GM12878 (cell line): ENCODE results near the gene APH1B. TPM values are rescaled to one million over a fixed set of nuclear protein-coding genes. Genes with fewer than 3 reads are reported as not detected.

ENCODE experiments used
- ATF3 ChIP-seq: IDR thresholded peaks from 2 replicates; pipeline ENCODE4 v1.6.1; 2011; ENCODE audit warnings: low read depth, mild to moderate bottlenecking, low read length, moderate library complexity, borderline replicate concordance; ENCODE audit errors: extremely low read depth
- BCL11A ChIP-seq: IDR thresholded peaks from 2 replicates; pipeline ENCODE4 v1.6.1; 2011; ENCODE audit warnings: low read depth, low read length
- CEBPB ChIP-seq, 2 experiments: fragments of 150-350 bp in 1 of 2; IDR thresholded peaks; 2 replicates each; pipeline ENCODE4 v1.6.1; 2012 to 2014; ENCODE audit warnings: low read depth in 2 of 2, low read length in 2 of 2, borderline replicate concordance in 1 of 2, inconsistent platforms in 1 of 2
- CTCF ChIP-seq, 3 experiments: IDR thresholded peaks in 2 of 3; conservative IDR thresholded peaks in 1 of 3; 2 replicates each; pipeline ENCODE4 v1.5.1; 2011; ENCODE audit warnings: low read depth in 3 of 3, low read length in 3 of 3, mild to moderate bottlenecking in 3 of 3, control low read depth in 2 of 3, moderate library complexity in 2 of 3, inconsistent platforms in 1 of 3, mixed read lengths in 1 of 3; ENCODE audit not compliant: control insufficient read depth in 2 of 3, insufficient read depth in 1 of 3; ENCODE audit errors: extremely low read depth in 1 of 3
- ELK1 ChIP-seq: IDR thresholded peaks from 2 replicates; pipeline ENCODE4 v1.6.1; 2012; ENCODE audit warnings: low read depth, low read length, improper control_type of control experiment
- FOS ChIP-seq: IDR thresholded peaks from 3 replicates; pipeline ENCODE4 v1.6.1; 2011; ENCODE audit warnings: borderline replicate concordance; ENCODE audit not compliant: insufficient read length; ENCODE audit errors: extremely low read depth
- IRF3 ChIP-seq: fragments of 450-650 bp; IDR thresholded peaks from 2 replicates; pipeline ENCODE4 v1.6.1; 2014; ENCODE audit warnings: mild to moderate bottlenecking
- LARP7 ChIP-seq: fragments of 450-650 bp; IDR thresholded peaks from 2 replicates; pipeline ENCODE4 v1.6.1; 2017; ENCODE audit warnings: mild to moderate bottlenecking
- MYB ChIP-seq: fragments of 150-350 bp; IDR thresholded peaks from 2 replicates; pipeline ENCODE4 v1.6.1; 2014; ENCODE audit warnings: mild to moderate bottlenecking, low read depth, low read length, borderline replicate concordance
- NBN ChIP-seq: fragments of 450-650 bp; IDR thresholded peaks from 2 replicates; pipeline ENCODE4 v1.6.1; 2016
- NFIC ChIP-seq: IDR thresholded peaks from 2 replicates; pipeline ENCODE4 v1.6.1; 2012; ENCODE audit warnings: low read depth, mild to moderate bottlenecking, inconsistent platforms, low read length, moderate library complexity
- PML ChIP-seq: IDR thresholded peaks from 2 replicates; pipeline ENCODE4 v1.6.1; 2012; ENCODE audit warnings: low read length, inconsistent platforms
- POLR2AphosphoS5 ChIP-seq: IDR thresholded peaks from 2 replicates; pipeline ENCODE4 v1.6.1; 2011; ENCODE audit warnings: mild to moderate bottlenecking, low read length, inconsistent platforms
- RAD21 ChIP-seq: IDR thresholded peaks from 2 replicates; pipeline ENCODE4 v1.6.1; 2011; ENCODE audit warnings: mild to moderate bottlenecking, low read depth, low read length, moderate library complexity; ENCODE audit not compliant: insufficient read depth
- RBBP5 ChIP-seq: fragments of 200-600 bp; sonication (generic); conservative IDR thresholded peaks from 2 replicates; pipeline ENCODE4 v1.6.1; 2016
- RFX5 ChIP-seq: IDR thresholded peaks from 2 replicates; pipeline ENCODE4 v1.6.1; 2011; ENCODE audit warnings: low read depth, low read length, improper control_type of control experiment
- SIN3A ChIP-seq: IDR thresholded peaks from 2 replicates; pipeline ENCODE4 v1.6.1; 2012; ENCODE audit warnings: low read depth, low read length, improper control_type of control experiment
- TCF3 ChIP-seq: IDR thresholded peaks from 2 replicates; pipeline ENCODE4 v1.6.1; 2012; ENCODE audit warnings: low read depth, mild to moderate bottlenecking, low read length, borderline replicate concordance; ENCODE audit not compliant: insufficient read depth
- TCF7 ChIP-seq: IDR thresholded peaks from 2 replicates; pipeline ENCODE4 v1.6.1; 2014; ENCODE audit warnings: antibody characterized with exemption, borderline replicate concordance
- USF1 ChIP-seq: IDR thresholded peaks from 2 replicates; pipeline ENCODE4 v1.6.1; 2011; ENCODE audit warnings: borderline replicate concordance, low read depth, mild to moderate bottlenecking, moderate library complexity, mixed read lengths, low read length; ENCODE audit not compliant: insufficient read depth; ENCODE audit errors: extremely low read length
- USF2 ChIP-seq: IDR thresholded peaks from 2 replicates; pipeline ENCODE4 v1.6.1; 2011; ENCODE audit warnings: low read depth, low read length, improper control_type of control experiment, borderline replicate concordance
- WRNIP1 ChIP-seq: IDR thresholded peaks from 2 replicates; pipeline ENCODE4 v1.6.1; 2011; ENCODE audit warnings: low read depth, low read length, improper control_type of control experiment, borderline replicate concordance
- YBX1 ChIP-seq: fragments of 450-650 bp; IDR thresholded peaks from 2 replicates; pipeline ENCODE4 v1.6.1; 2016; ENCODE audit warnings: antibody characterized with exemption
- ZNF217 ChIP-seq: fragments of 450-650 bp; IDR thresholded peaks from 2 replicates; pipeline ENCODE4 v1.6.1; 2017; ENCODE audit warnings: antibody characterized with exemption, mild to moderate bottlenecking
- ZNF24 ChIP-seq: fragments of 450-650 bp; IDR thresholded peaks from 2 replicates; pipeline ENCODE4 v1.6.1; 2017; ENCODE audit warnings: antibody characterized with exemption, mild to moderate bottlenecking
- polyA plus RNA-seq, 11 experiments: library from polyadenylated mRNA; depleted of rRNA in 4 of 11; unstranded in 6 of 11; stranded (reverse) in 5 of 11; fragments of >200 nt; fragmentation: Nextera tagmentation in 4 of 11; fragmentation: Illumina TruSeq in 1 of 11; extraction: Ambion mirVana in 4 of 11; extraction: Trizol in 1 of 11; gene quantifications; 1 replicate in 1 of 11; 2 replicates in 10 of 11; pipeline versions ENCODE4 v1.2.1 to v1.2.3, GENCODE V29; 2011 to 2016; ENCODE audit warnings: inconsistent platforms in 2 of 11, missing spikeins in 2 of 11, low read depth in 1 of 11
- total RNA-seq, 4 experiments: library from RNA; depleted of rRNA in 3 of 4; stranded (reverse); fragments of >200 nt in 3 of 4; fragmentation: Illumina TruSeq in 1 of 4; extraction: Trizol in 1 of 4; gene quantifications; 2 replicates each; pipeline versions ENCODE4 v1.2.1 to v1.2.3, GENCODE V29; 2013 to 2021

Gene APH1B
- total and polyA plus RNA-seq, 10 of the 15 experiments (the other 5 are each of a cell fraction or from before 2014, with no cell fraction given): 5.0 to 20.8 (median 11.1) TPM

GRCh38 chr15:63238796-63239195, 38.6 kb upstream of the APH1B start (continued):
- TF ChIP-seq TCF3 (no peak), RAD21 (no peak), CEBPB (IDR thresholded peaks at IDR 0.05; ENCODE audit: borderline replicate concordance in 1 of 2, low read depth in 2 of 2, low read length in 2 of 2) (no peak), SIN3A (no peak), PML (no peak), RBBP5 (no peak), ELK1 (no peak), FOS (no peak), USF2 (no peak), WRNIP1 (no peak), LARP7 (no peak), ZNF24 (no peak), ZNF217 (no peak), NBN (no peak), YBX1 (no peak), POLR2AphosphoS5 (no peak), RFX5 (no peak), IRF3 (no peak), CTCF (IDR thresholded peaks at IDR 0.05 in 2 of 3, conservative IDR thresholded peaks at IDR 0.05 in 1 of 3; ENCODE audit: control insufficient read depth in 2 of 3, extremely low read depth in 1 of 3, insufficient read depth in 1 of 3, low read depth in 3 of 3, low read length in 3 of 3) (no peak), ATF3 (no peak), NFIC (peak; percentile 41; the same call in 1 of the 2 replicates), BCL11A (peak; percentile 27; the same call in 1 of the 2 replicates), MYB (no peak), TCF7 (no peak), USF1 (no peak)
